CD14-positive monocyte (primary cell): ENCODE measurements around the gene FBXW11. TPM values are rescaled to one million over a fixed set of nuclear protein-coding genes. Genes with fewer than 3 reads are reported as not detected.

Source experiments
- DNase-seq, 3 donors: peaks; one replicate each; pipeline ENCODE4 v3.0.0-alpha.2; 2011 to 2022
- H2AFZ ChIP-seq: 2 replicates; pipeline ENCODE4 v1.6.0; 2012; ENCODE audit warnings: mild to moderate bottlenecking, low read depth, low read length, inconsistent platforms; ENCODE audit not compliant: insufficient read depth, poor library complexity, severe bottlenecking
- H3K27ac ChIP-seq, 2 donors: 1 replicate in 1 of 2; 2 replicates in 1 of 2; pipeline ENCODE4 v1.5.1; 2012 to 2013; ENCODE audit warnings: low read length in 2 of 2, control low read depth in 1 of 2, inconsistent platforms in 1 of 2, low read depth in 1 of 2, mild to moderate bottlenecking in 1 of 2
- H3K27me3 ChIP-seq, 2 donors: one replicate each; pipeline versions ENCODE4 v1.6.0 to v1.6.1; 2011 to 2013; ENCODE audit warnings: low read length in 2 of 2; ENCODE audit not compliant: control insufficient read depth in 2 of 2, insufficient read depth in 2 of 2
- H3K36me3 ChIP-seq, 2 donors: replicated peaks in 1 of 2; 1 replicate in 1 of 2; 2 replicates in 1 of 2; pipeline versions ENCODE4 v1.5.1 to v1.6.1; 2012 to 2013; ENCODE audit warnings: low read length in 2 of 2, control low read depth in 1 of 2, inconsistent platforms in 1 of 2, mild to moderate bottlenecking in 1 of 2; ENCODE audit not compliant: insufficient read depth in 2 of 2, control insufficient read depth in 1 of 2
- H3K4me1 ChIP-seq, 2 donors: 1 replicate in 1 of 2; 2 replicates in 1 of 2; pipeline versions ENCODE4 v1.5.1 to v1.6.1; 2012 to 2013; ENCODE audit warnings: low read length in 2 of 2, control low read depth in 1 of 2, inconsistent platforms in 1 of 2, mild to moderate bottlenecking in 1 of 2, moderate library complexity in 1 of 2; ENCODE audit not compliant: insufficient read depth in 2 of 2, control insufficient read depth in 1 of 2
- H3K4me2 ChIP-seq: replicated peaks from 2 replicates; pipeline ENCODE3; 2012; ENCODE audit warnings: low read length, moderate library complexity, mild to moderate bottlenecking; ENCODE audit not compliant: poor library complexity, severe bottlenecking; ENCODE audit errors: extremely low read depth
- H3K4me3 ChIP-seq, 3 experiments: fragments of 200-600 bp in 1 of 3; sonication (generic) in 1 of 3; replicated peaks in 1 of 3; 1 replicate in 2 of 3; 2 replicates in 1 of 3; pipeline ENCODE4 v1.5.1; 2011 to 2013; ENCODE audit warnings: low read length in 3 of 3, mild to moderate bottlenecking in 3 of 3, control low read depth in 2 of 3, low read depth in 2 of 3, inconsistent platforms in 1 of 3, moderate library complexity in 1 of 3
- H3K79me2 ChIP-seq: 2 replicates; pipeline ENCODE4 v1.6.0; 2012; ENCODE audit warnings: mild to moderate bottlenecking, control low read depth, inconsistent platforms, low read length, moderate library complexity; ENCODE audit not compliant: insufficient read depth
- H3K9ac ChIP-seq: 2 replicates; pipeline ENCODE4 v1.6.0; 2017; ENCODE audit warnings: low read length, mild to moderate bottlenecking; ENCODE audit not compliant: insufficient read depth, poor library complexity, severe bottlenecking
- H3K9me3 ChIP-seq, 2 donors: replicated peaks in 1 of 2; 1 replicate in 1 of 2; 2 replicates in 1 of 2; pipeline versions ENCODE4 v1.5.1 to v1.6.1; 2012 to 2013; ENCODE audit warnings: low read length in 2 of 2, control low read depth in 1 of 2; ENCODE audit not compliant: control insufficient read depth in 1 of 2, insufficient read depth in 1 of 2
- H4K20me1 ChIP-seq: 2 replicates; pipeline ENCODE4 v1.6.0; 2012; ENCODE audit warnings: mild to moderate bottlenecking, low read length, control low read depth, moderate library complexity; ENCODE audit not compliant: insufficient read depth
- H3K27ac Mint-ChIP-seq, 7 donors: one replicate each; pipeline ENCODE4 v1.8.0; 2020; ENCODE audit warnings: mild to moderate bottlenecking in 7 of 7, mixed read lengths in 7 of 7, moderate library complexity in 6 of 7, inconsistent platforms in 2 of 7
- H3K27me3 Mint-ChIP-seq, 3 donors: one replicate each; pipeline ENCODE4 v1.8.0; 2021 to 2022; ENCODE audit warnings: low read depth in 3 of 3, mild to moderate bottlenecking in 3 of 3, mixed read lengths in 3 of 3, moderate library complexity in 3 of 3, inconsistent platforms in 1 of 3
- H3K36me3 Mint-ChIP-seq, 2 donors: one replicate each; pipeline ENCODE4 v1.8.0; 2020; ENCODE audit warnings: mixed read lengths in 2 of 2, inconsistent platforms in 1 of 2, mild to moderate bottlenecking in 1 of 2
- H3K4me1 Mint-ChIP-seq: one replicate; pipeline ENCODE4 v1.8.0; 2020; ENCODE audit warnings: mild to moderate bottlenecking, mixed read lengths
- H3K4me3 Mint-ChIP-seq, 2 donors: one replicate each; pipeline ENCODE4 v1.8.0; 2020; ENCODE audit warnings: mild to moderate bottlenecking in 2 of 2, mixed read lengths in 2 of 2, moderate library complexity in 1 of 2
- H3K9me3 Mint-ChIP-seq, 7 donors: one replicate each; pipeline ENCODE4 v1.8.0; 2020 to 2022; ENCODE audit warnings: mixed read lengths in 7 of 7, mild to moderate bottlenecking in 6 of 7, moderate library complexity in 6 of 7, inconsistent platforms in 2 of 7
- CTCF ChIP-seq: fragments of 200-600 bp; IDR thresholded peaks from one replicate; pipeline ENCODE4 v1.8.0; 2022; ENCODE audit warnings: antibody characterized with exemption, mild to moderate bottlenecking
- WGBS: methylation state at CpG from one replicate; pipeline ENCODE4 v1.1.5; 2013; ENCODE audit warnings: missing lambda C conversion rate; ENCODE audit not compliant: insufficient coverage; 5-methylcytosine and 5-hydroxymethylcytosine counted together
- intact Hi-C, 2 donors: fragments of 100-400 bp; cut with micrococcal nuclease; formaldehyde crosslinking; loops; one replicate each; pipeline versions ENCODE4 v1.15.0 to v1.15.1; 2023
- polyA plus RNA-seq, 3 donors: library from polyadenylated mRNA; depleted of rRNA in 1 of 3; unstranded in 2 of 3; stranded (reverse) in 1 of 3; fragments of 300-500 nt in 2 of 3; fragments of >200 nt in 1 of 3; fragmentation: Illumina TruSeq in 2 of 3; gene quantifications; 1 replicate in 2 of 3; 2 replicates in 1 of 3; pipeline ENCODE4 v1.2.3, GENCODE V29; 2012 to 2021

FBXW11 gene
- polyA plus RNA-seq, 3 donors, result 15.0 to 24.5 (median 18.2) TPM

DNA sequence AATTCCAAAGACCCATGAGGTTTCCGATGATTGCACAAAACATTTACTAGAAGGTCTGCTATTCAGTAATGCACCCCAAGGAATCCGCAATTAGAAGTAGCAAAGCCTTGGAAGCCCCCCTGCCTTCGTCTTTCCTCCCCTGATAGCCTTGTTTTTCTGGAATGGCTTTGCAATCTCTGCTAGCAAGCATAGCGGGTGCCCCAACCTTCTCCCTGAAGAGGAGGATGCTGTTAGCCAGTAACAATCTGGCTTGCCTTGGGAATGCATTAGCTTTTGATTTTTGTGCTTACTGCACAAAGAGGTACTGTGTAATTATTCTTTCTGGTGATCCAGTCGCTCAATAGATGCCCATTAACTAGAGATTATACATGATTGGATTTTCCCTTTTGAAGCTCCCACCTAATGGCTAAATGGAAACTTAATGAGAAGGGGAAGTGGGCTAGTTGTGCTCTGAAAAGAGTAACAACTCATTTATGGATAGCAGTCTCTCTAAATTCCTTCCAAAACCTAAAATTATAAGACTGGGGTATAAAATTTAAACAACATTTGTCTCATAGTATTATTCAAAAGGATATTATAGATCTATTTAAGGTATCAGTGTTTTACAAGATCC, 91.6 kb downstream of the FBXW11 start:
- Histone ChIP-seq H3K79me2 (peaks cover 57% of the 10 kb centered on the region), H3K4me1 (peaks cover 4 to 14% of the 10 kb centered on the region in 2 donors), H3K9ac (no peak overlapping the region), H3K27me3 (no peaks in the 10 kb centered on the region), H2AFZ (no peak overlapping the region), H4K20me1 (peaks cover 92% of the 10 kb centered on the region), H3K36me3 (peaks cover 3 to 12% of the 10 kb centered on the region in 2 donors), H3K4me3 (no peak overlapping the region), H3K4me2 (no peak overlapping the region), H3K27ac (no peak overlapping the region), H3K9me3 (no peaks in the 10 kb centered on the region)
- Mint-ChIP-seq H3K4me1 (peaks cover 33% of the 10 kb centered on the region), H3K36me3 (peaks cover 7 to 11% of the 10 kb centered on the region in 2 donors), H3K4me3 (no peak overlapping the region), H3K27ac (no peak overlapping the region), H3K9me3 (no peaks in the 10 kb centered on the region), H3K27me3 (no peaks in the 10 kb centered on the region)
- WGBS, result 97% methylated on average over 3 of the region's 5 CpGs
- no peak for DNase-seq
- intact Hi-C loops, result loop anchor here (5.0 kb wide), 2 partner anchors 127 to 377 kb away; no protein-coding TSS in a partner anchor
- TF ChIP-seq CTCF, result no peak

GRCh38 chr5:171913987-171914273, 92.5 kb downstream of the FBXW11 start:
- Mint-ChIP-seq H3K36me3 (peaks cover 14 to 17% of the 10 kb centered on the region in 2 donors), H3K27me3 (no peaks in the 10 kb centered on the region), H3K9me3 (no peaks in the 10 kb centered on the region), H3K4me3 (no peak overlapping the region), H3K4me1 (peaks cover 27% of the 10 kb centered on the region), H3K27ac (peak overlapping the region in 3 of 7 donors; percentile 7 to 83 (median 43))
- Histone ChIP-seq H3K27me3 (no peaks in the 10 kb centered on the region), H4K20me1 (peaks cover 83% of the 10 kb centered on the region), H3K9ac (no peak overlapping the region), H3K4me2 (no peak overlapping the region), H3K79me2 (peaks cover 49% of the 10 kb centered on the region), H3K36me3 (peaks cover 3 to 21% of the 10 kb centered on the region in 2 donors), H3K9me3 (no peaks in the 10 kb centered on the region), H3K27ac (no peak overlapping the region), H3K4me3 (no peak overlapping the region), H2AFZ (no peak overlapping the region), H3K4me1 (peaks cover 4 to 14% of the 10 kb centered on the region in 2 donors)
- intact Hi-C loops, result loop anchor here (5.0 kb wide), 2 partner anchors 128 to 378 kb away; no protein-coding TSS in a partner anchor
- no peak for TF ChIP-seq CTCF
- no peak for DNase-seq
